Gastrocnemius medialis (tissue), 4 donors: ENCODE measurements around the gene HES4. TPM values are rescaled to one million over a fixed set of nuclear protein-coding genes. Genes with fewer than 3 reads are reported as not detected.
"Not testable (repeated sequence)": the region's sequence is repeated elsewhere in the genome, so short reads cannot be mapped to it uniquely, and the experiment has no call there.

Source experiments
- ATAC-seq, 2 donors: fragments of 150-250 bp; one replicate each; pipeline ENCODE4 v1.9.1; 2016
- DNase-seq, 2 donors: peaks; one replicate each; pipeline ENCODE4 v3.0.0-alpha.2; 2019
- H3K27ac ChIP-seq, 4 donors: fragments of 200-600 bp; sonication (generic); 1 replicate in 1 of 4; 2 replicates in 3 of 4; pipeline ENCODE4 v1.5.1; 2016 to 2018; ENCODE audit warnings: mild to moderate bottlenecking in 2 of 4, moderate library complexity in 1 of 4
- H3K27me3 ChIP-seq, 3 donors: fragments of 200-600 bp; sonication (generic) in 2 of 3; 1 replicate in 1 of 3; 2 replicates in 2 of 3; pipeline versions ENCODE4 v1.5.1 to v1.6.0; 2016 to 2019; ENCODE audit warnings: mild to moderate bottlenecking in 1 of 3, moderate library complexity in 1 of 3
- H3K36me3 ChIP-seq, 2 donors: fragments of 200-600 bp; sonication (generic) in 1 of 2; one replicate each; pipeline ENCODE4 v1.5.1; 2017 to 2018
- H3K4me1 ChIP-seq, 2 donors: fragments of 200-600 bp; sonication (generic) in 1 of 2; one replicate each; pipeline ENCODE4 v1.5.1; 2016 to 2017; ENCODE audit warnings: mild to moderate bottlenecking in 2 of 2
- H3K4me3 ChIP-seq, 4 donors: fragments of 200-600 bp; sonication (generic) in 3 of 4; 1 replicate in 1 of 4; 2 replicates in 3 of 4; pipeline ENCODE4 v1.5.1; 2016 to 2019; ENCODE audit warnings: mild to moderate bottlenecking in 2 of 4
- H3K9me3 ChIP-seq, 3 donors: fragments of 200-600 bp; sonication (generic) in 2 of 3; 1 replicate in 1 of 3; 2 replicates in 2 of 3; pipeline ENCODE4 v1.5.1; 2016 to 2019
- POLR2A ChIP-seq, 2 donors: fragments of 450-650 bp; IDR thresholded peaks; one replicate each; pipeline ENCODE4 v1.6.1; 2017; ENCODE audit warnings: antibody characterized with exemption in 2 of 2, mild to moderate bottlenecking in 2 of 2, moderate library complexity in 2 of 2
- in situ Hi-C, 4 donors: fragments of 200-750 bp; cut with MboI; loops; one replicate each; pipeline versions ENCODE4 v1.15.0 to v1.8.0; 2017; ENCODE audit warnings: low sequenced_read_pairs in 4 of 4
- intact Hi-C: fragments of 100-400 bp; cut with DNase I; formaldehyde crosslinking; loops from one replicate; pipeline ENCODE4 v1.15.1; 2023; ENCODE audit warnings: low total_unique reads
- total RNA-seq, 4 donors: library from RNA; depleted of rRNA; stranded (reverse); fragments of >200 nt; gene quantifications; one replicate each; pipeline versions ENCODE4 v1.1.0 to v1.2.3, GENCODE V29; 2016
- TF ChIP-seq, protein P1 (sequence below), 5 experiments: fragments of 450-650 bp in 3 of 5; fragments of 200-600 bp in 2 of 5; sonication (generic) in 2 of 5; IDR thresholded peaks in 4 of 5; conservative IDR thresholded peaks in 1 of 5; 1 replicate in 4 of 5; 2 replicates in 1 of 5; pipeline ENCODE4 v1.5.1; 2016 to 2019; ENCODE audit warnings: antibody characterized with exemption in 5 of 5, mild to moderate bottlenecking in 3 of 5, moderate library complexity in 3 of 5

HES4 gene
- total RNA-seq, 4 donors from 2014 or later: 6.4 to 17.4 (median 9.5) TPM

DNA sequence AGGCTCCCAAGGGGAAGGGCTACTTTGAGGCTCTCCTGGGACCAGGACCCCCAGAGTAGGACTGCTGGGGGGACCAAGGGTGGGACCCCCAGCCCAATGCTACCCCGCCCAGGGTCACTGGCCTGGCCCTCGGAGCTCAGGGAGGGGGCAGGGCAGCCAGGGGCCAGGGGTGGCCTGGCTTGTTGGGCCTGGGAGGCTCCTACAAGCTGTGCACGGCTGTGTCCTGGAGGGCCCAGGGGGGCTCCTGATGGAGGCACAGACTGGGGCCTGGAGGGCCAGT is 2.2 kb downstream of the HES4 start:
- peaks cover 4 to 11% (median 7%) of the 10 kb centered on the region in 3 donors for H3K27me3 ChIP-seq
- no peak overlapping the region for H3K27ac ChIP-seq
- peaks cover 0 to 3% of the 10 kb centered on the region in 2 donors for H3K4me1 ChIP-seq
- H3K36me3 ChIP-seq: no peaks in the 10 kb centered on the region
- no peak for TF ChIP-seq POLR2A (IDR thresholded peaks at IDR 0.05)
- TF ChIP-seq, protein P1, sequence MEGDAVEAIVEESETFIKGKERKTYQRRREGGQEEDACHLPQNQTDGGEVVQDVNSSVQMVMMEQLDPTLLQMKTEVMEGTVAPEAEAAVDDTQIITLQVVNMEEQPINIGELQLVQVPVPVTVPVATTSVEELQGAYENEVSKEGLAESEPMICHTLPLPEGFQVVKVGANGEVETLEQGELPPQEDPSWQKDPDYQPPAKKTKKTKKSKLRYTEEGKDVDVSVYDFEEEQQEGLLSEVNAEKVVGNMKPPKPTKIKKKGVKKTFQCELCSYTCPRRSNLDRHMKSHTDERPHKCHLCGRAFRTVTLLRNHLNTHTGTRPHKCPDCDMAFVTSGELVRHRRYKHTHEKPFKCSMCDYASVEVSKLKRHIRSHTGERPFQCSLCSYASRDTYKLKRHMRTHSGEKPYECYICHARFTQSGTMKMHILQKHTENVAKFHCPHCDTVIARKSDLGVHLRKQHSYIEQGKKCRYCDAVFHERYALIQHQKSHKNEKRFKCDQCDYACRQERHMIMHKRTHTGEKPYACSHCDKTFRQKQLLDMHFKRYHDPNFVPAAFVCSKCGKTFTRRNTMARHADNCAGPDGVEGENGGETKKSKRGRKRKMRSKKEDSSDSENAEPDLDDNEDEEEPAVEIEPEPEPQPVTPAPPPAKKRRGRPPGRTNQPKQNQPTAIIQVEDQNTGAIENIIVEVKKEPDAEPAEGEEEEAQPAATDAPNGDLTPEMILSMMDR (IDR thresholded peaks at IDR 0.05 in 4 of 5, conservative IDR thresholded peaks at IDR 0.05 in 1 of 5): no peak
- no peaks in the 10 kb centered on the region for H3K9me3 ChIP-seq
- in situ Hi-C loops (no loop called here), intact Hi-C loops (no loop called here)
- ATAC-seq (no peak), DNase-seq (no peak)
- peak overlapping the region in 1 of 4 donors; percentile 63 for H3K4me3 ChIP-seq

DNA sequence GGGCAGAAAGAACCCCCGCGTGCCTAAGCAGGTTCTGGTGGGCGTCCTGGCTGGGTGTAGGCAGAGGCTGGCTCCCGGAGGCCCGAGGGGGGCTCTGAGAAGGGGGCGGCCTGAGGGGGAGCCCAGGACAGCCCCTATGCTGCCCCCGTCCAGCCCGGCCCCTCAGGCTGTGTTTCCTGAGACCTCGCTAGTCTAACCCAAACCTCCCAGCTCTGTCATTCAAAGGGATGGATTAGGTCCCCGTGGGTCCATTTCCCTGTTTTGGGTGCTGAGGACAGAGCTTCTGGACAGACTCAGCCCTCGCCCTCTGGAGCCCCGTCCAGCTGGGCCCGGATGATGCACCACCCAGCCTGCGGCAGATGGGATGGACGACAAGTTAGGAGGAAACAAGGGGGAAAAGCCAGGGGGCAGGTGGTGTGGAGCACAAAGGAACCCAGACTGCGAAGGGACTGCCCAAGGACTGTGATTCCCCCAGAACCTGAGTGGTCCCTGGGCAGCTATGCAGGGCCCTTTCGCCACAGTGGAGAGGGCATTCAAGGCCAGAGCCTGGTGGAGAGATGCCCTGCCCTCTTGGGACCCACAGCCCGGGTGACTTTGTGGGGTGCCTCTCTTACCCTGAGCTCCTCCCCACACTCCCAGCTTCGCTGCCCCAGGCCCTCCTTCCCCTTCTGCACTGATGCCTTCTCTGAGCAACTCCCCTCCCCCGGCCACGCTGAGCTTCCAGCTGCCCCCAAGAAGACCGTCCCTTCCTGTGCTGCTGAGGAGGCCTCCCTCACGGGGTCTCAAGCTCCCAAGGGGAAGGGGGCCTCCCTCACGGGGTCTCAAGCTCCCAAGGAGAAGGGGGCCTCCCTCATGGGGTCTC is 2.8 kb downstream of the HES4 start:
- H3K4me1 ChIP-seq: peaks cover 0 to 3% of the 10 kb centered on the region in 2 donors
- peaks cover 4 to 11% (median 7%) of the 10 kb centered on the region in 3 donors for H3K27me3 ChIP-seq
- peak overlapping the region in 1 of 4 donors; percentile 63 for H3K4me3 ChIP-seq
- no peaks in the 10 kb centered on the region for H3K9me3 ChIP-seq
- in situ Hi-C loops: no loop called here
- H3K27ac ChIP-seq: no peak overlapping the region
- ATAC-seq (no peak), DNase-seq (no peak)
- intact Hi-C loops: no loop called here
- H3K36me3 ChIP-seq: no peaks in the 10 kb centered on the region
- TF ChIP-seq, protein P1 (IDR thresholded peaks at IDR 0.05 in 4 of 5, conservative IDR thresholded peaks at IDR 0.05 in 1 of 5): no peak
- no peak for TF ChIP-seq POLR2A (IDR thresholded peaks at IDR 0.05)

DNA sequence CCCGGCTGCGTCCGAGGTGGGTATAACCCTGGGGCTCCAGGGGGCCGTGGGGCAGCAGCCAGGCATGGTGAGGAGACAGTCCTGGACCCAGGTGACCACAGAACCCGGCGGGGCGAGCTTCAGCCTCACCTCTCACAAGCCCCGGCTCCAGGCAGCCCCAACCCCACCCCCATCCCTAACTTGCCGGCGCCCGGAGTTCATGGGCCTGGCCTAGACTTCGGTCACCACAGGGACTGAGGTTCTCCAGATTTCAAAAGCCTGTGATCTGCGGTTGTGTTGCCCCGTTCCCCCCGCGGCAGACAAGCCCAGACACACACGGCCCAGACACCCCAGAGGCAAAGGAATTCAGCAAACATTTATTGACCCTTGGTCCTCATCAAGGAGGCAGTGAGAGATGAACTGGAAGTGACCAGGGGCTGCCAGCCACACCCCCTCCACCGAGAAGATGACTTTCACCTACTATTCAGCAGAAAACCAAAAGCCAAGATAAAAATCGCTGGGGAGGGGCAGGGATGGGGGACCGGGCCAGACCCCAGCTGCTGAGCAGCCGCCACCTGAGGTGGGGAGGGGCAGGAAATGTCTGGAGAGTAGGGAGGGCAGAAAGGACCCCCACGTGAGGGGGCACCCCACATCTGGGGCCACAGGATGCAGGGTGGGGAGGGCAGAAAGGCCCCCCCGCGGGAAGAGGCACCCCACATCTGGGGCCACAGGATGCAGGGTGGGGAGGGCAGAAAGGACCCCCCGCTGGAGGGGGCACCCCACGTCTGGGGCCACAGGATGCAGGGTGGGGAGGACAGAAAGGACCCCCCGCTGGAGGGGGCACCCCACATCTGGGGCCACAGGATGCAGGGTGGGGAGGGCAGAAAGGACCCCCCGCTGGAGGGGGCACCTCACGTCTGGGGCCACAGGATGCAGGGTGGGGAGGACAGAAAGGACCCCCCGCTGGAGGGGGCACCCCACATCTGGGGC is 3.9 kb downstream of the HES4 start:
- Histone ChIP-seq H3K27me3 (peaks cover under 1 to 11% (median 4%) of the 10 kb centered on the region in 3 donors), H3K4me1 (peaks cover 0 to 3% of the 10 kb centered on the region in 2 donors), H3K9me3 (no peaks in the 10 kb centered on the region), H3K27ac (no peak overlapping the region), H3K36me3 (no peaks in the 10 kb centered on the region), H3K4me3 (no peak overlapping the region)
- DNase-seq: no peak
- ATAC-seq: no peak
- intact Hi-C loops: no loop called here
- TF ChIP-seq, protein P1 (IDR thresholded peaks at IDR 0.05 in 4 of 5, conservative IDR thresholded peaks at IDR 0.05 in 1 of 5): no peak
- no peak for TF ChIP-seq POLR2A (IDR thresholded peaks at IDR 0.05)
- in situ Hi-C loops: no loop called here

DNA sequence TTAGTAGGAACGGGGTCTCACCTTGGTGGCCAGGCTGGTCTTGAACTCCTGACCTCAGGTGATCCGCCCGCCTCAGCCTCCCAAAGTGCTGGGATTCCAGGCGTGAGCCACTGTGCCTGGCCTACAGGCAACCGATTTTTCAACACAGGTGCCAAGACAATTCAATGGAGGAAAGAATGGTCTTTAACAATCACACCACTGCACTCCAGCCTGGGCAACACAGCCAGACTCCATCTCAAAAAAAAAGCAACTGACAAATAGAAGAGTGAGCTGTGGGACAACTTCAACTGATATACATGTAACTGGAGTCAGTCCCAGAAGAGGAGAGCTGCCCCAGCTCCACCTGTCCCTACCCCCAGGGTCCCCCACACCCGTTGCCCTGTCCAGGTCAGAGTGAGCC is 5.4 kb downstream of the HES4 start:
- H3K27me3 ChIP-seq: peaks cover 0 to 11% (median 4%) of the 10 kb centered on the region in 3 donors
- H3K4me3 ChIP-seq, in situ Hi-C loops, intact Hi-C loops, ATAC-seq, H3K27ac ChIP-seq, H3K36me3 ChIP-seq, H3K4me1 ChIP-seq, H3K9me3 ChIP-seq, DNase-seq: not testable (repeated sequence)
